ENCODE results near the gene MTHFD1L. TPM values are rescaled to one million over a fixed set of nuclear protein-coding genes. Genes with fewer than 3 reads are reported as not detected.
A peak's percentile ranks its signal among the peaks of the same experiment; 100 is the strongest.

MTHFD1L gene
- total and polyA plus RNA-seq, 2 of the 4 experiments (the other 2 are of a cell fraction) = 43.5 to 53.2 TPM

GRCh38 chr6:151002057-151002450, 136.6 kb downstream of the MTHFD1L start (continued):
- TF ChIP-seq CHD1 (IDR thresholded peaks at IDR 0.05; ENCODE audit: low read depth, low read length) (no peak), MAZ (IDR thresholded peaks at IDR 0.05; ENCODE audit: borderline replicate concordance, low read depth, low read length) (no peak)

GRCh38 chr6:151002491-151002935, 137.0 kb downstream of the MTHFD1L start:
- Histone ChIP-seq H3K4me2 (ENCODE audit: low read depth, low read length) (no peak overlapping the region), H4K20me1 (ENCODE audit: insufficient read depth, low read length) (no peaks in the 10 kb centered on the region), H2BK15ac (ENCODE audit: low read depth, low read length) (no peak overlapping the region), H2BK5ac (ENCODE audit: low read depth, low read length, poor library complexity, severe bottlenecking) (peak overlapping the region; percentile 36), H3K56ac (ENCODE audit: extremely low read depth, insufficient read depth, low read length) (no peak overlapping the region), H3K27me3 (ENCODE audit: control insufficient read depth, insufficient read depth, low read length) (no peaks in the 10 kb centered on the region), H3K9ac (ENCODE audit: low read depth, low read length) (no peak overlapping the region), H4K91ac (ENCODE audit: insufficient read depth, low read depth, low read length) (no peak overlapping the region; the same call in 1 of the 2 replicates), H2BK120ac (ENCODE audit: low read depth, low read length) (no peak overlapping the region), H3K14ac (replicated peaks; ENCODE audit: low read depth, low read length) (no peak overlapping the region), H3K36me3 (ENCODE audit: control insufficient read depth, insufficient read depth, low read length) (peaks cover 3% of the 10 kb centered on the region), H3K27ac (ENCODE audit: insufficient read depth, low read length) (peak overlapping the region; percentile 30; the same call in 1 of the 2 replicates), H3K18ac (ENCODE audit: low read depth, low read length) (no peak overlapping the region), H2BK20ac (ENCODE audit: low read depth, low read length) (no peak overlapping the region), H3K79me1 (ENCODE audit: low read depth in 1 of 2, low read length in 2 of 2) (peaks cover 22 to 54% of the 10 kb centered on the region in 2 experiments), H3K9me1 (ENCODE audit: insufficient read depth, low read length) (peaks cover 18% of the 10 kb centered on the region; the same call in 1 of the 2 replicates), H3K9me3 (ENCODE audit: control insufficient read depth, insufficient read depth, low read length) (no peaks in the 10 kb centered on the region), H3K4me3 (ENCODE audit: insufficient read depth, low read depth, low read length) (no peak overlapping the region), H4K8ac (ENCODE audit: low read depth in 2 of 2, low read length in 2 of 2) (no peak overlapping the region), H2AK9ac (replicated peaks; ENCODE audit: low read depth, low read length, poor library complexity) (peak overlapping the region; percentile 30), H2AFZ (replicated peaks; ENCODE audit: low read length, poor library complexity) (no peak overlapping the region), H2AK5ac (ENCODE audit: low read depth, low read length) (0 out of 2 replicates have a peak overlapping the region, but pooled peaks have one; percentile 5), H4K5ac (ENCODE audit: low read depth, low read length) (peak overlapping the region; percentile 19; the same call in 1 of the 2 replicates), H3K4ac (ENCODE audit: low read depth, low read length) (no peak overlapping the region), H3K23ac (ENCODE audit: low read depth, low read length) (no peak overlapping the region), H3K4me1 (ENCODE audit: control insufficient read depth, insufficient read depth, low read length) (peaks cover 29% of the 10 kb centered on the region)
- peak; percentile 78 for DNase-seq
- dilution Hi-C loops (cut with HindIII; ENCODE audit: low sequenced_read_pairs, unreplicated experiment) = no loop called here
- WGBS, 2 experiments (ENCODE audit: extremely low coverage in 2 of 2, insufficient read length in 1 of 2) = 69% methylated on average over 9 of the region's 17 CpGs; no CpG with 5 or more reads in 1 of the 2 experiments
- ChIA-PET POLR2A (ENCODE audit: unreplicated experiment) (no interaction called here), CTCF (no interaction called here)
- ATAC-seq (ENCODE audit: low read depth) = peak; percentile 31; the same call in 1 of the 2 replicates
- no peak for TF ChIP-seq SMC3 (IDR thresholded peaks at IDR 0.05; ENCODE audit: low read depth, low read length)
- TF ChIP-seq MAFK (IDR thresholded peaks at IDR 0.05; ENCODE audit: low read depth, low read length) = no peak
- no peak for TF ChIP-seq MAZ (IDR thresholded peaks at IDR 0.05; ENCODE audit: borderline replicate concordance, low read depth, low read length)
- peak; percentile 87 for TF ChIP-seq CEBPB (IDR thresholded peaks at IDR 0.05; ENCODE audit: low read depth, low read length)
- no peak for TF ChIP-seq RAD21 (IDR thresholded peaks at IDR 0.05; ENCODE audit: low read length)
- no peak for TF ChIP-seq POLR2A (IDR thresholded peaks at IDR 0.05; ENCODE audit: low read depth, low read length)
- no peak for TF ChIP-seq CTCF (conservative IDR thresholded peaks at IDR 0.05; ENCODE audit: low read depth, low read length)
- intact Hi-C loops (cut with micrococcal nuclease) = no loop called here
- BruUV-seq (replicated peaks) = no TSS peak
- in situ Hi-C loops (cut with MboI; ENCODE audit: low sequenced_read_pairs) = no loop called here
